GM23248 (cell line): ENCODE results near the gene PCBP1. TPM values are rescaled to one million over a fixed set of nuclear protein-coding genes. Genes with fewer than 3 reads are reported as not detected.
"Not testable (repeated sequence)": the region's sequence is repeated elsewhere in the genome, so short reads cannot be mapped to it uniquely, and the experiment has no call there.

Experiments used
- DNase-seq: peaks from one replicate; pipeline ENCODE4 v3.0.0-alpha.2; 2015
- H2AFZ ChIP-seq: fragments of 200-600 bp; sonication (generic); 2 replicates; pipeline ENCODE4 v1.6.1; 2016; ENCODE audit warnings: antibody characterized with exemption
- H3F3A ChIP-seq: fragments of 200-600 bp; sonication (generic); 2 replicates; pipeline ENCODE4 v1.6.1; 2016; ENCODE audit warnings: mild to moderate bottlenecking, antibody characterized with exemption, mixed run types; ENCODE audit not compliant: insufficient read depth
- H3K27ac ChIP-seq: fragments of 200-600 bp; sonication (generic); 2 replicates; pipeline ENCODE4 v1.5.1; 2016; ENCODE audit warnings: mild to moderate bottlenecking
- H3K27me3 ChIP-seq: fragments of 200-600 bp; sonication (generic); replicated peaks from 2 replicates; pipeline ENCODE4 v1.6.1; 2016; ENCODE audit warnings: mild to moderate bottlenecking; ENCODE audit not compliant: insufficient read depth
- H3K36me3 ChIP-seq: fragments of 200-600 bp; sonication (generic); 2 replicates; pipeline ENCODE4 v1.6.1; 2016; ENCODE audit warnings: low read depth, mild to moderate bottlenecking
- H3K4me1 ChIP-seq: fragments of 200-600 bp; sonication (generic); 2 replicates; pipeline ENCODE4 v1.6.1; 2016; ENCODE audit warnings: mild to moderate bottlenecking; ENCODE audit not compliant: insufficient read depth
- H3K4me2 ChIP-seq: fragments of 200-600 bp; sonication (generic); one replicate; pipeline ENCODE4 v1.6.1; 2016; ENCODE audit warnings: mild to moderate bottlenecking; ENCODE audit not compliant: unreplicated experiment
- H3K4me3 ChIP-seq: fragments of 200-600 bp; sonication (generic); 2 replicates; pipeline ENCODE4 v1.5.1; 2016; ENCODE audit warnings: mild to moderate bottlenecking
- H3K79me2 ChIP-seq: fragments of 200-600 bp; sonication (generic); 2 replicates; pipeline ENCODE4 v1.6.1; 2016; ENCODE audit warnings: mild to moderate bottlenecking; ENCODE audit not compliant: insufficient read depth
- H3K9ac ChIP-seq: fragments of 200-600 bp; sonication (generic); 2 replicates; pipeline ENCODE4 v1.6.1; 2016; ENCODE audit warnings: mild to moderate bottlenecking
- H3K9me2 ChIP-seq: fragments of 200-600 bp; sonication (generic); 2 replicates; pipeline ENCODE4 v1.6.1; 2016; ENCODE audit warnings: mixed run types, mild to moderate bottlenecking, moderate library complexity; ENCODE audit not compliant: insufficient read depth
- H3K9me3 ChIP-seq: fragments of 200-600 bp; sonication (generic); one replicate; pipeline ENCODE4 v1.6.1; 2017; ENCODE audit warnings: low read depth
- H4K20me1 ChIP-seq: fragments of 200-600 bp; sonication (generic); 2 replicates; pipeline ENCODE4 v1.6.0; 2016; ENCODE audit not compliant: insufficient read depth
- EZH2 ChIP-seq: fragments of 200-600 bp; sonication (generic); IDR thresholded peaks from 2 replicates; pipeline ENCODE4 v1.6.1; 2018; ENCODE audit warnings: antibody characterized with exemption, mild to moderate bottlenecking; ENCODE audit not compliant: insufficient read depth, poor library complexity, severe bottlenecking
- EZH2phosphoT487 ChIP-seq: fragments of 200-600 bp; sonication (generic); IDR thresholded peaks from 2 replicates; pipeline ENCODE4 v1.6.1; 2018; ENCODE audit warnings: antibody characterized with exemption, moderate library complexity, mild to moderate bottlenecking, low read depth; ENCODE audit not compliant: insufficient read depth
- WGBS, 2 experiments: methylation state at CpG; one replicate each; pipeline ENCODE4 v1.1.6; 2015 to 2017; ENCODE audit warnings: low lambda C conversion rate in 2 of 2, low coverage in 1 of 2; ENCODE audit errors: missing lambda C conversion rate in 2 of 2; 5-methylcytosine and 5-hydroxymethylcytosine counted together
- in situ Hi-C: fragments of 300-500 bp; cut with MboI; formaldehyde crosslinking; loops from 2 replicates; pipeline ENCODE4 v1.15.0; 2020
- polyA plus RNA-seq: library from polyadenylated mRNA; unstranded; fragments of >200 nt; fragmentation: Nextera tagmentation; extraction: Ambion mirVana; gene quantifications from 2 replicates; pipeline ENCODE4 v1.2.1, GENCODE V29; 2016
- total RNA-seq: library from RNA; depleted of rRNA; stranded (reverse); fragments of >200 nt; shearing (Covaris generic); gene quantifications from 2 replicates; pipeline ENCODE4 v1.2.3, GENCODE V29; 2014

PCBP1 gene
- total and polyA plus RNA-seq, 2 experiments from 2014 or later = 29.8 to 167 TPM

DNA sequence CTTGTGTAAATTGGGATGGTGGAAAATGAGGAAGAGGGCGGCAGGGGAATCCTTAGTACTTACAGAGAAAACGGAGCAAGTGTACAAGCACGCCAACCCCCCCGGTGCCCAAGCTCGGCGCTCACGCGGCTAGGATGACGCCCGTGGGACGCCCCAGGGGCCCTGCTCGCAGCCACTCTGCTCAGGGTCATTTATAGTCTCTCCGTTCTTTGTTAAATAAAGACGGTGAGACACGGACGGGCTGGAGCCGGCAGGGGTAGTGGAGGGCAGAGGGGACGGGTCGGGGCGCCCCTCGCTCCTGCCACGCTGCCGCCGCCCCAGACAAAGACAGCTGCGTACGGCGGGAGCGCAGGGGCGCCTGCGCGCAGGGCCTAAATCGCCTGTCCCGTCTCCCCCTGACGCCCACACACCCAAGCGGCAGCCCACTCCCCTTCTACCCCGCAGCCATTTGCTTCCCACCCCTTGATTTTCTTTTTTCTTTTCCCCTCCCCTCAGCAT, 37.8 kb downstream of the PCBP1 start:
- Histone ChIP-seq H3K9me2 (no peaks in the 10 kb centered on the region), H3K79me2 (no peaks in the 10 kb centered on the region), H3F3A (peaks cover 11% of the 10 kb centered on the region), H3K36me3 (no peaks in the 10 kb centered on the region), H3K9me3 (no peaks in the 10 kb centered on the region), H3K27me3 (no peaks in the 10 kb centered on the region), H3K27ac (peak overlapping the region; percentile 94), H3K4me2 (peak overlapping the region; percentile 87), H4K20me1 (no peaks in the 10 kb centered on the region), H3K4me3 (peak overlapping the region; percentile 80), H2AFZ (peak overlapping the region; percentile 90), H3K9ac (peak overlapping the region; percentile 96), H3K4me1 (0 out of 2 replicates have a peak, but pooled peaks cover 5% of the 10 kb centered on the region)
- 2% methylated on average over 18 to 36 of the region's 36 CpGs for WGBS, 2 experiments
- TF ChIP-seq EZH2phosphoT487 (no peak), EZH2 (no peak)
- DNase-seq = peak; percentile 75
- in situ Hi-C loops = no loop called here

DNA sequence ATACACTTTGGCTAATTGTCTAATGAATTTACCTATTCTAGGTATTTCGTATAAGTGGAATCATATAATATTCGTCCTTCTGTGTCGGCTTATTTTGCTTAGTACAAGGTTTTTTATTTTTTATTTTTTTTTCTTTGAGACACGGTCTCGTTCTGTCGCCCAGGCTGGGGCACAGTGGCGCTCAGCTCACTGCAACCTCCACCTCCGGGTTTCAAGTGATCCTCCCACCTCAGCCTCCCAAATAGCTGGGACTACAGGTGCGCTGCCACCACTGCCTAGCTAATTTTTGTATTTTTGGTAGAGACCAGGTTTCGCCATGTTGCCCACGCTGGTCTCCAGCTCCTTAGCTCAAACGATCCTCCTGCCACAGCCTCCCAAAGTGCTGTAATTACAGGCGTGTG, 38.2 kb downstream of the PCBP1 start:
- Histone ChIP-seq H3K4me1 (0 out of 2 replicates have a peak, but pooled peaks cover 5% of the 10 kb centered on the region), H3K36me3 (no peaks in the 10 kb centered on the region), H3K27me3 (no peaks in the 10 kb centered on the region), H3K9me3 (no peaks in the 10 kb centered on the region), H3F3A (peaks cover 11% of the 10 kb centered on the region), H3K4me3 (peak overlapping the region; percentile 80), H3K27ac (peak overlapping the region; percentile 94), H3K9ac (peak overlapping the region; percentile 96), H3K79me2 (no peaks in the 10 kb centered on the region), H2AFZ (peak overlapping the region; percentile 90), H3K4me2 (peak overlapping the region; percentile 87), H3K9me2 (no peaks in the 10 kb centered on the region), H4K20me1 (no peaks in the 10 kb centered on the region)
- WGBS, 2 experiments = 70 to 72% methylated on average over 13 of the region's 13 CpGs
- DNase-seq = no peak
- in situ Hi-C loops = no loop called here
- TF ChIP-seq EZH2 = no peak
- no peak for TF ChIP-seq EZH2phosphoT487

DNA sequence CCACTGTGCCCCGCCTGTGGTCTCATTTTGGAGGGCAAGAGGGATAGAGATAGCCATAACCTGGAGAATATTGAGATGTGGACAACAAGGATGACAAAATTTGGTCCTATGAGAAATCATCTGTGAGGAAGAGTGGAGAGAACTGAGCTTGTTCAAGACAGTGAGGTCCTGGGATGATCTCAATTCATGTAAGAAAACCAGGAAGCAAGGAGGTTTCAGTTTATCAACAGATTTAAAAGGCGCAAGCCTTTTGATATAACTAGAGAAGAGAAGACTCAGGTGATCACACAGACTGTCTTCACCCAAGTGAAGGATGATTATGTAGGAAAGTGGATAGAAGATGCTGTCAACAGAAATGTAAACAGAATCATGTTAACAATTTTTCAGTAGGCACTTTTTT, 39.1 kb downstream of the PCBP1 start:
- Histone ChIP-seq H3K36me3 (no peaks in the 10 kb centered on the region), H3K9me3 (no peaks in the 10 kb centered on the region), H3K4me2 (no peak overlapping the region), H2AFZ (peak overlapping the region; percentile 90; the same call in 1 of the 2 replicates), H3K4me1 (peaks cover 5% of the 10 kb centered on the region; the same call in 1 of the 2 replicates), H3K27me3 (no peaks in the 10 kb centered on the region), H3K9ac (no peak overlapping the region), H3K27ac (no peak overlapping the region), H3K9me2 (no peaks in the 10 kb centered on the region), H3K79me2 (no peaks in the 10 kb centered on the region), H3F3A (peaks cover 11% of the 10 kb centered on the region), H4K20me1 (no peaks in the 10 kb centered on the region), H3K4me3 (no peak overlapping the region)
- DNase-seq = no peak
- in situ Hi-C loops = no loop called here
- WGBS, 2 experiments = 80 to 95% methylated on average over 2 of the region's 2 CpGs
- TF ChIP-seq EZH2phosphoT487 (no peak), EZH2 (no peak)

DNA sequence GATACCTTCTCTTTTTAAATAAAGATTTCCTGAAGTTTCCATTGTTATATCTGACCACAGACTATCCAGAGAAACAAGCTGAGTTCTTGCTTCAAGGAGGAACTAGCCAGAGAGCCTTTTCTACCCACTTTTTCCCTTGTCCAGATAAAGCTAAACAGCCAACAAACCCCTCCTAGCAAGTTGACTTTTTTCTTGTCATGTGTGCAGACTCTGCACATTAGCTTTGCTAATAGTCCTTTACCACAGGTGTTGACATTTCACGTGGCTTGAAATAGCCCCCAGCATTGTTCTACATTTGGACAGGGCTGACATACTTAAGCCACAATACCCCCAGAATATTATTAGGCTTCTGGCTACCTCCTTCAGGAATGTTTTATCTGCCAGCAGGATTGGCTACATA, 40.7 kb downstream of the PCBP1 start:
- no peak for TF ChIP-seq EZH2phosphoT487
- TF ChIP-seq EZH2 = no peak
- Histone ChIP-seq H3K9ac (no peak overlapping the region), H3K27me3 (no peaks in the 10 kb centered on the region), H3K9me3 (no peaks in the 10 kb centered on the region), H2AFZ (no peak overlapping the region), H3K79me2 (no peaks in the 10 kb centered on the region), H3K9me2 (no peaks in the 10 kb centered on the region), H3K27ac (no peak overlapping the region), H3K4me2 (no peak overlapping the region), H4K20me1 (no peaks in the 10 kb centered on the region), H3F3A (peaks cover 16% of the 10 kb centered on the region), H3K4me1 (peaks cover 19% of the 10 kb centered on the region), H3K4me3 (no peak overlapping the region), H3K36me3 (no peaks in the 10 kb centered on the region)
- 84 to 100% methylated on average over 1 of the region's 1 CpG for WGBS, 2 experiments
- DNase-seq = no peak
- in situ Hi-C loops = no loop called here

DNA sequence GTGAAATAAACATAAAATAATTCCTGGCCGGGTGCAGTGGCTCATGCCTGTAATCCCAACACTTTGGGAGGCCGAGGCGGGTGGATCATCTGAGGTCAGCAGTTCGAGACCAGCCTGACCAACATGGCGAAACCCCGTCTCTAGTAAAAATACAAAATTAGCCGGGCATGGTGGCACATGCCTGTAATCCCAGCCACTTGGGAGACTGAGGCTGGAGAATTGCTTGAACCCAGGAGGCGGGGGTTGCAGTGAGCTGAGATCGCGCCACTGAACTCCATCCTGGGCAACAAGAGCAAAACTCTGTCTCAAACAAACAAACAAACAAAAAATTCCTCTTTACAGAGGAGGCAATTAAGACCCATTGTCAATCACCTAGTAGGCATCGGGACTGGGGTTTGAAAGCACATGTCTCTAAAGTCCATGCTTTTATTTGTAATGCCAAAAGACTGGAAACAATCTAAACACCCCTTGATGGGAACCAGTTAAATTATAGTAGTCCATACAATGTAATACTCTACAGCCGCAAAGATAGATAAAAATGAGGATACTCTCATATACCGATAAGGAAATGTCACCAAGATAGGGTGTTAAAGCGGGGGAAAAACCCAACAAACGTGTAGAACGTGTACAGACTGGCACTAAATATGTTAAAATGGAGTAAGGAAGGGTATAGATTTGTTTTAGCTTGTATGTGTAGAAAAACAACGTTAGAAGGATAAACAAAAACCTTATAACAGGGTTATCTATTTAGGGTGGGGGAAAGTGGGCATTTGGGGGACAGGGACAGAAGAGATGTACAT, 44.3 kb downstream of the PCBP1 start:
- in situ Hi-C loops, DNase-seq, H3K9me3 ChIP-seq, H4K20me1 ChIP-seq, H3K36me3 ChIP-seq, H3K27me3 ChIP-seq, H3K9me2 ChIP-seq, H3K79me2 ChIP-seq, H3K4me3 ChIP-seq: not testable (repeated sequence)
- Histone ChIP-seq H3K27ac (peak overlapping the region; percentile 92), H2AFZ (peak overlapping the region; percentile 92), H3K4me2 (peak overlapping the region; percentile 79), H3K4me1 (peaks cover 31% of the 10 kb centered on the region), H3F3A (peaks cover 31% of the 10 kb centered on the region), H3K9ac (peak overlapping the region; percentile 84)
- 79 to 82% methylated on average over 16 to 17 of the region's 17 CpGs for WGBS, 2 experiments
